LNCAP (cell line): ENCODE measurements around the gene SMURF2.

Source experiments
- CTCF ChIP-seq: fragments of 450-650 bp; IDR thresholded peaks from 2 replicates; pipeline ENCODE4 v1.5.1; 2017; ENCODE audit warnings: mild to moderate bottlenecking

Gene SMURF2

GRCh38 chr17:64638552-64639203, 23.4 kb downstream of the SMURF2 start:
- TF ChIP-seq CTCF = no peak

- no peak for TF ChIP-seq CTCF
These were observed 26.3 kb downstream of the SMURF2 start for GRCh38 chr17:64635647-64636305.

GRCh38 chr17:64634218-64634617, 27.9 kb downstream of the SMURF2 start:
- TF ChIP-seq CTCF = no peak

- no peak for TF ChIP-seq CTCF
These were observed 29.5 kb downstream of the SMURF2 start for GRCh38 chr17:64632606-64633005.

GRCh38 chr17:64632194-64632593, 29.9 kb downstream of the SMURF2 start:
- TF ChIP-seq CTCF = no peak

- TF ChIP-seq CTCF = no peak
These were observed 31.5 kb downstream of the SMURF2 start for GRCh38 chr17:64630309-64631223.

- TF ChIP-seq CTCF = no peak
These were observed 33.5 kb downstream of the SMURF2 start for GRCh38 chr17:64628641-64629040.
